Activated T-helper 2 cell treated with anti-CD3 and anti-CD28 coated beads, Interferon-gamma antibody, Interleukin-2, Interleukin-4, amounts not matched to agents 10 μg/mL and 5 μg/mL and 100 μg/mL, durations not matched to agents 14 hours and 24 hours and 36 hours (primary cell): ENCODE data around the gene SLC30A1. TPM values are rescaled to one million over a fixed set of nuclear protein-coding genes. Genes with fewer than 3 reads are reported as not detected.

ENCODE experiments used
- DNase-seq: peaks from one replicate; pipeline ENCODE4 v3.0.0; 2021; ENCODE audit warnings: low spot score
- H3K27ac Mint-ChIP-seq: one replicate; pipeline ENCODE4 v1.8.0; 2021; ENCODE audit warnings: mixed read lengths
- H3K27me3 Mint-ChIP-seq: one replicate; pipeline ENCODE4 v1.8.0; 2021; ENCODE audit warnings: low read depth, mixed read lengths
- H3K36me3 Mint-ChIP-seq: one replicate; pipeline ENCODE4 v1.8.0; 2021; ENCODE audit warnings: low read depth, mixed read lengths
- H3K4me1 Mint-ChIP-seq: one replicate; pipeline ENCODE4 v1.8.0; 2021; ENCODE audit warnings: low read depth, mixed read lengths
- H3K4me3 Mint-ChIP-seq: one replicate; pipeline ENCODE4 v1.8.0; 2021; ENCODE audit warnings: low read depth, mild to moderate bottlenecking, moderate library complexity, mixed read lengths
- H3K9me3 Mint-ChIP-seq: one replicate; pipeline ENCODE4 v1.8.0; 2021; ENCODE audit warnings: mixed read lengths
- intact Hi-C: fragments of 100-400 bp; cut with micrococcal nuclease; formaldehyde crosslinking; loops from one replicate; pipeline ENCODE4 v1.15.1; 2023
- total RNA-seq: library from RNA; stranded (reverse); gene quantifications from 2 replicates; pipeline ENCODE4 v1.2.3, GENCODE V29; 2022

The SLC30A1 gene
- total RNA-seq, 1 donor from 2014 or later: 7.9 TPM

GRCh38 chr1:211530102-211530501, 48.9 kb downstream of the SLC30A1 start:
- H3K27ac Mint-ChIP-seq: no peak overlapping the region
- no peaks in the 10 kb centered on the region for H3K36me3 Mint-ChIP-seq

GRCh38 chr1:211529453-211529852, 49.5 kb downstream of the SLC30A1 start:
- peaks cover 17% of the 10 kb centered on the region for H3K4me1 Mint-ChIP-seq
- DNase-seq: no peak
- peaks cover 6% of the 10 kb centered on the region for H3K27me3 Mint-ChIP-seq
- no peaks in the 10 kb centered on the region for H3K9me3 Mint-ChIP-seq
- intact Hi-C loops: no loop called here
- no peaks in the 10 kb centered on the region for H3K36me3 Mint-ChIP-seq
- no peak overlapping the region for H3K27ac Mint-ChIP-seq
- H3K4me3 Mint-ChIP-seq: no peak overlapping the region

More at GRCh38 chr1:211530102-211530501, 48.9 kb downstream of the SLC30A1 start:
- no peaks in the 10 kb centered on the region for H3K9me3 Mint-ChIP-seq
- DNase-seq: no peak
- intact Hi-C loops: no loop called here
- H3K4me3 Mint-ChIP-seq: no peak overlapping the region
- H3K27me3 Mint-ChIP-seq: peaks cover 6% of the 10 kb centered on the region
- H3K4me1 Mint-ChIP-seq: peaks cover 17% of the 10 kb centered on the region

DNA sequence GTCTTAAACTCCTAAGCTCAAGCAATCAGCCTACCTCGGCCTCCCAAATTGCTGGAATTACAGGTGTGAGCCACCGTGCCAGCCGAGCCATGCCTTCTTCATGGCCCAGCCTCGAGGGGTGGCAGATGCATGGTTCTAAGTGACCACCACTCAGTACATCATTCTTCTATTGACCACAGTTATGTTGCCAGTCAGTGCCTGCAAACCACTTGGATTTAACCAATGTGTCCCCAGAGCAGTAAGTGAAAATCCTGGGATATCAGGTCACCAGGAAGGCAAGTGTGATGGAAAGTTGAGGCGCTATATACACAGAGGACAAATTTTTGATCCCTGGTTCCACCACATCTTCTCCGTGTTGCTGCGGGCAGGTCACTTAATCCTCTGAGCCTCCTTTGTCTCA, 50.0 kb downstream of the SLC30A1 start:
- DNase-seq: no peak
- H3K4me1 Mint-ChIP-seq: peaks cover 17% of the 10 kb centered on the region
- no peak overlapping the region for H3K27ac Mint-ChIP-seq
- peaks cover 6% of the 10 kb centered on the region for H3K27me3 Mint-ChIP-seq
- no peak overlapping the region for H3K4me3 Mint-ChIP-seq
- no peaks in the 10 kb centered on the region for H3K36me3 Mint-ChIP-seq
- H3K9me3 Mint-ChIP-seq: no peaks in the 10 kb centered on the region
- intact Hi-C loops: no loop called here

DNA sequence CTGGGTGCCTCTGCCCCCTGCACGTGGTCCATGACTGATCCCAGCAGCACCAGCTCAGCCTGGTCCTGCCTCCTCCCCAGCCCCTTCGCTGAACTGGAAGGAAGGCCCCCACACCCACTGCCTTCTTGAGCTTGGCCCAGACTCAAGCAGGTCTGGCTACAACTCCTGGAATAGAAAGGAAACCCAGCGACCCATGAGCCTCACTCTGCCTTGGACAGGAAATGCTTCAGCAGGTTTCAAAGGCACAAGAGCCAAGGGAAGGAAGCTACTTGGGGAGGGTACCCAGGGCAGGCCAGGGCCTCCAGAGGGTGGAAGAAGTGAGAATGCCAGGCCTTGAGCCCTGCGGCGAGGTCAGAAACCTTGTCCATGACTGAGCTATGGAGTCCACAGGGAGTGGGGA, 51.1 kb downstream of the SLC30A1 start:
- H3K4me3 Mint-ChIP-seq: no peak overlapping the region
- intact Hi-C loops: no loop called here
- peaks cover 6% of the 10 kb centered on the region for H3K27me3 Mint-ChIP-seq
- no peak overlapping the region for H3K27ac Mint-ChIP-seq
- no peaks in the 10 kb centered on the region for H3K36me3 Mint-ChIP-seq
- no peaks in the 10 kb centered on the region for H3K9me3 Mint-ChIP-seq
- H3K4me1 Mint-ChIP-seq: peaks cover 17% of the 10 kb centered on the region
- DNase-seq: no peak

DNA sequence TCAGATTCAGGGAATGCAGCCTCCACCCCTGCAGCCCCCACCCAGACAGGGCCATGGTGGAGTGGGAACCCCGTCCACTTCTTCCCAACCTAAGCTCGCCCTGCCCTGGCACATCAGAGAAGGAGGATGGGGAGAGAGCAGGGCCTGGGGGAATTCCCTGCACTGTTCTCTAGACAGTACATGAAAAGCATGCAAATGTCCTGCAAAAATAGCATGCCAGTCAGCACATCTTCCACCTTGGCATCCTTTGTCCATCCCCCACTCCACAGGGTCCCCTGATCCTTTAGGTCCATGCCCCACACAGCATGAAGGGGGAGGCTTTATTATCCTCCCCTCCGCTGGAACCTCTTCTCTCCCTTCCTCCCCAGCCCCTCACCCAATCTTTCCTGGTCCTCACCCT, 52.0 kb downstream of the SLC30A1 start:
- H3K27ac Mint-ChIP-seq: no peak overlapping the region

DNA sequence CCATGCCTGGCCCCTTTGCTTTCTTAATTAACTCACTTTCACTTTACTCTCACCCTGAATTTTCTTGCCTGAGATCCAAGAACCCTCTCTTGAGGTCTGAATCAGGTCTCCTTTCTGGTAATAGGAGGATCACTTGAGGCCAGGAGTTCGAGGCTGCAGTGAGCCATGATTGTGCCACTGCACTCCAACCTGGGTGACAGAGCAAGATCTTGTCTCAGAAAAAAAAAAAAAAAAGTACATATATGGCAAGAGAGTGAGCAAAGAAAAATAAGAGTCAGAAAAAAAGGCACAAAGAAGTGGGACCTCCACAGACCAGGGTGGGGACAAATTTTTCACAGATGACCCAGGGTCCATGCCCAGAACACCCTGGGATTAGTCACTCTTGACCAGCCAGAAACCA, 52.9 kb downstream of the SLC30A1 start:
- H3K4me1 Mint-ChIP-seq: peaks cover 17% of the 10 kb centered on the region
- no peak overlapping the region for H3K27ac Mint-ChIP-seq
- no peak overlapping the region for H3K4me3 Mint-ChIP-seq
- H3K36me3 Mint-ChIP-seq: no peaks in the 10 kb centered on the region
- H3K9me3 Mint-ChIP-seq: no peaks in the 10 kb centered on the region
- H3K27me3 Mint-ChIP-seq: peaks cover 6% of the 10 kb centered on the region
- intact Hi-C loops: no loop called here
- DNase-seq: no peak

More for the DNA sequence above, 52.0 kb downstream of the SLC30A1 start:
- peaks cover 6% of the 10 kb centered on the region for H3K27me3 Mint-ChIP-seq
- H3K4me3 Mint-ChIP-seq: no peak overlapping the region
- no peak for DNase-seq
- H3K36me3 Mint-ChIP-seq: no peaks in the 10 kb centered on the region
- H3K4me1 Mint-ChIP-seq: peaks cover 17% of the 10 kb centered on the region
- intact Hi-C loops: no loop called here
- H3K9me3 Mint-ChIP-seq: no peaks in the 10 kb centered on the region

- no peak overlapping the region for H3K4me3 Mint-ChIP-seq
- H3K27me3 Mint-ChIP-seq: peaks cover 6% of the 10 kb centered on the region
Observed at GRCh38 chr1:211525101-211525676, 53.8 kb downstream of the SLC30A1 start.

GRCh38 chr1:211524521-211524920, 54.4 kb downstream of the SLC30A1 start:
- H3K4me3 Mint-ChIP-seq: no peak overlapping the region
- no peak overlapping the region for H3K27ac Mint-ChIP-seq
- H3K9me3 Mint-ChIP-seq: no peaks in the 10 kb centered on the region
- H3K4me1 Mint-ChIP-seq: peaks cover 14% of the 10 kb centered on the region
- H3K36me3 Mint-ChIP-seq: no peaks in the 10 kb centered on the region
- H3K27me3 Mint-ChIP-seq: peaks cover 6% of the 10 kb centered on the region
- intact Hi-C loops: no loop called here
- DNase-seq: no peak

More at GRCh38 chr1:211525101-211525676, 53.8 kb downstream of the SLC30A1 start:
- no peak for DNase-seq
- H3K4me1 Mint-ChIP-seq: peaks cover 17% of the 10 kb centered on the region
- no peaks in the 10 kb centered on the region for H3K36me3 Mint-ChIP-seq
- intact Hi-C loops: no loop called here
- no peak overlapping the region for H3K27ac Mint-ChIP-seq
- no peaks in the 10 kb centered on the region for H3K9me3 Mint-ChIP-seq

DNA sequence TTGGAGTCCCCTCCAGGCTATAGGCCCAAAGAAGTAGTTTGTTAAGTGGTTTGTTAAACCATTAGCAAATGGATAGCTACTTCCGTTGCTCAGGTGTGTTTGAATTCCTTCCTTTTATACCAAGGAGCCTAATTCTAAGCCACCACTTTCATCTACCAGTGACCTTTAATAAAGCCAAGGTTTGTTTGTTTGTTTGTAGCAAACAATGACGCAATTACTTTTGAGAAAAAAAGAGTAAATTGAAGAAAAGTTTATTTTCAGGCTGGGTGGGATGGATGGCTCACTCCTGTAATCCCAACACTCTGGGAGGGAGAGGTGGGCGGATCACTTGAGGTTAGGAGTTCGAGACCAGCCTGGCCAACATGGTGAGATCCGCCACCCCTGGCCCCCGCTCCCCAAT, 56.2 kb downstream of the SLC30A1 start:
- Mint-ChIP-seq H3K9me3 (no peaks in the 10 kb centered on the region), H3K27me3 (peaks cover 3% of the 10 kb centered on the region), H3K27ac (no peak overlapping the region), H3K4me1 (peaks cover 13% of the 10 kb centered on the region), H3K4me3 (no peak overlapping the region), H3K36me3 (no peaks in the 10 kb centered on the region)
- DNase-seq: no peak
- intact Hi-C loops: no loop called here

Other genes with a start within 250 kb of the SLC30A1 start
- not detected in 2 replicates for gene RD3, start 87.0 kb downstream of the SLC30A1 start, total RNA-seq
- gene NEK2, start 96.5 kb upstream of the SLC30A1 start, total RNA-seq: 21.8 and 24.1 TPM in 2 replicates